Measurements from ENCODE around the gene ALK. TPM values are rescaled to one million over a fixed set of nuclear protein-coding genes. Genes with fewer than 3 reads are reported as not detected.

Gene ALK
- total RNA-seq, 1 donor from 2014 or later: not detected

DNA sequence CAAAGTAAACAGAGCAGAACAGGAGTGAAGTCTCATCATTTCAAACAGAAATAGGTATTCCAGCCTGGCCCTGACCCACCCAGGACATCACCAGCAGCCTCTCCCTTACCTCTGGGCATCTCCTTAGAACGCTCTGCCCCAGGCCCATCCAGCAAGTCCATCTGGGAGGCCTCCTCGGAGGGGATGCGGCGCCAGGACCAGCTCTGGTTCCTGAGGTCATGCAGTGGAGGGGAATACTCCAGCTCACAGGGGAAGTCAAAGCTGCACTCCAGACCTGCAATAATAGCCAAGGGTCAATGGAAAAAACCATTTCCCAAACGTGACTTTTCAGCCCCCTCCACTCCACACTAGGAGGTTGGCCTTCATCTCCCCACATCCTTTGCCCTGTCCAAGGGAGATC is 226.6 kb downstream of the ALK start:
- H3K36me3 Mint-ChIP-seq (ENCODE audit: insufficient read depth): no peaks in the 10 kb centered on the region
- no peaks in the 10 kb centered on the region for H3K27me3 Mint-ChIP-seq
- no peak for DNase-seq (ENCODE audit: low spot score, unreplicated experiment)
- no peak overlapping the region for H3K4me3 Mint-ChIP-seq (ENCODE audit: low read depth)
- no peaks in the 10 kb centered on the region for H3K4me1 Mint-ChIP-seq (ENCODE audit: low read depth)
- TF ChIP-seq, protein P1, sequence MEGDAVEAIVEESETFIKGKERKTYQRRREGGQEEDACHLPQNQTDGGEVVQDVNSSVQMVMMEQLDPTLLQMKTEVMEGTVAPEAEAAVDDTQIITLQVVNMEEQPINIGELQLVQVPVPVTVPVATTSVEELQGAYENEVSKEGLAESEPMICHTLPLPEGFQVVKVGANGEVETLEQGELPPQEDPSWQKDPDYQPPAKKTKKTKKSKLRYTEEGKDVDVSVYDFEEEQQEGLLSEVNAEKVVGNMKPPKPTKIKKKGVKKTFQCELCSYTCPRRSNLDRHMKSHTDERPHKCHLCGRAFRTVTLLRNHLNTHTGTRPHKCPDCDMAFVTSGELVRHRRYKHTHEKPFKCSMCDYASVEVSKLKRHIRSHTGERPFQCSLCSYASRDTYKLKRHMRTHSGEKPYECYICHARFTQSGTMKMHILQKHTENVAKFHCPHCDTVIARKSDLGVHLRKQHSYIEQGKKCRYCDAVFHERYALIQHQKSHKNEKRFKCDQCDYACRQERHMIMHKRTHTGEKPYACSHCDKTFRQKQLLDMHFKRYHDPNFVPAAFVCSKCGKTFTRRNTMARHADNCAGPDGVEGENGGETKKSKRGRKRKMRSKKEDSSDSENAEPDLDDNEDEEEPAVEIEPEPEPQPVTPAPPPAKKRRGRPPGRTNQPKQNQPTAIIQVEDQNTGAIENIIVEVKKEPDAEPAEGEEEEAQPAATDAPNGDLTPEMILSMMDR (IDR thresholded peaks at IDR 0.05; ENCODE audit: unreplicated experiment): no peak
- no peaks in the 10 kb centered on the region for H3K9me3 Mint-ChIP-seq (ENCODE audit: low read depth)
- H3K27ac Mint-ChIP-seq: no peak overlapping the region

DNA sequence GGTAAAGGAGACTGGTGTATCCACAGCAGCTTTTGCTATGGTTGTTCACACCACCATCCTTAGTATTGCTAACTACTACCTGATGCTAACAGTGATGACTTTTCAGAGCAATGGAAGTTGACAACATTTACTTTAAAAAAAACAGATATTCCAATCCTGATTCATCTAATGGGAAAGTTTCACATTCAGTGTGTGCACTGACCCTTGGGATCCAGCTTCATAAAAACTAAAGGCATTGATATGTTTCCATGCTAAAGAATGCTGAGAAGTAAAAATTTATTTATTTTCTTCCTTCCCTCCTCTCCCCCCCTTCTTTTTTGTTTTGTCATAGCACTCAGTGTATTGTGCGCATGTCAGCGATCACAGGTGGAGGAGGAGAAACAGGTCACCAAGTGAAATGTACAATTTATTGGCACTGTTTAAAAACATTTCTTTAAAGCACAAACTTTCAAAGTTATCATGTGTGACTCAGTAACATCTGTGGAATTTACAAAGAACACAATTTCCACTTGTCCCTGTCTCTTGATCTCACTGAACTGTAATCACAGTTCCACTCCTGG is 229.9 kb downstream of the ALK start:
- Mint-ChIP-seq H3K4me1 (ENCODE audit: low read depth) (no peaks in the 10 kb centered on the region), H3K9me3 (ENCODE audit: low read depth) (no peaks in the 10 kb centered on the region), H3K36me3 (ENCODE audit: insufficient read depth) (no peaks in the 10 kb centered on the region), H3K4me3 (ENCODE audit: low read depth) (no peak overlapping the region), H3K27me3 (no peaks in the 10 kb centered on the region), H3K27ac (no peak overlapping the region)
- DNase-seq (ENCODE audit: low spot score, unreplicated experiment): no peak
- TF ChIP-seq, protein P1 (IDR thresholded peaks at IDR 0.05; ENCODE audit: unreplicated experiment): no peak

DNA sequence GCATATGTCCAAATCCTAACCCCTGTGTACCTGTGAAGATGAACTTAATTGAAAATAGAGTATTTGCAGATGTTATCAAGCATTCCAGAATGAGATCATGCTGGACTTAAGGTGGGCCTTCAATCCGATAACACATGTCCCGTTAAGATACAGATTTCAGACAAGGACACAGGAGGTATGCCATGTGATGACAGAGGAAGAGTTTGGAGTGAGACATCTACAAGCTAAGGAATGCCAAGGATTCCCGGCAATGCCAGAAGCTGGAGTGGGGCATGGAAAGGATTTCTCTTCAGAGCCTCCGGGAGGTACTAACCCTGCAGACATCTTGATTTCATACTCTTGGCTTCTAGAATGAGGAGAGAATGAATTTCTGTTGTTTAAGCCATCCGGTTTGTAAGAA is 231.7 kb downstream of the ALK start:
- Mint-ChIP-seq H3K9me3 (ENCODE audit: low read depth) (no peaks in the 10 kb centered on the region), H3K27me3 (peaks cover 3% of the 10 kb centered on the region), H3K4me1 (ENCODE audit: low read depth) (no peaks in the 10 kb centered on the region), H3K4me3 (ENCODE audit: low read depth) (no peak overlapping the region), H3K36me3 (ENCODE audit: insufficient read depth) (no peaks in the 10 kb centered on the region), H3K27ac (no peak overlapping the region)
- no peak for DNase-seq (ENCODE audit: low spot score, unreplicated experiment)
- TF ChIP-seq, protein P1 (IDR thresholded peaks at IDR 0.05; ENCODE audit: unreplicated experiment): no peak

DNA sequence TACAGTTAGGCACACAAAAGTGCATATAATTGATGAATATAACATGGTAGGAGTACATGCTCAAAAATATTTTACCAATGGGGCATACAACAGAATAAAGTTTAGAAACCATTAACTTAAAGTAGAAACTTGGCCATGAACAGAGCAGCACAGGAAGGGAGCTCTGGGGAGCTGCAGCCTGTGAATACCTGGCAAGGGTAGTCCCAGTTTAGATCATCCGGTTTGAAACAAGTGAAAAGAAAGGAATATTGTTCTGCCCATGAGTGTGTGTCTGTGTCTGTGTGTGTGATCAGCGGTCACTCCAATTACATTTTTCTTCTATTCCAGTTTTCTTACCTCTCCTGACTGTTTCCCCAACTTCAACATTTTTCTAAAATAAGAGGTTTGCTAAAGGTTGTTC is 233.0 kb downstream of the ALK start:
- Mint-ChIP-seq H3K27ac (no peak overlapping the region), H3K27me3 (peaks cover 3% of the 10 kb centered on the region), H3K4me1 (ENCODE audit: low read depth) (no peaks in the 10 kb centered on the region), H3K9me3 (ENCODE audit: low read depth) (no peaks in the 10 kb centered on the region), H3K4me3 (ENCODE audit: low read depth) (no peak overlapping the region), H3K36me3 (ENCODE audit: insufficient read depth) (no peaks in the 10 kb centered on the region)
- TF ChIP-seq, protein P1 (IDR thresholded peaks at IDR 0.05; ENCODE audit: unreplicated experiment): no peak
- no peak for DNase-seq (ENCODE audit: low spot score, unreplicated experiment)

DNA sequence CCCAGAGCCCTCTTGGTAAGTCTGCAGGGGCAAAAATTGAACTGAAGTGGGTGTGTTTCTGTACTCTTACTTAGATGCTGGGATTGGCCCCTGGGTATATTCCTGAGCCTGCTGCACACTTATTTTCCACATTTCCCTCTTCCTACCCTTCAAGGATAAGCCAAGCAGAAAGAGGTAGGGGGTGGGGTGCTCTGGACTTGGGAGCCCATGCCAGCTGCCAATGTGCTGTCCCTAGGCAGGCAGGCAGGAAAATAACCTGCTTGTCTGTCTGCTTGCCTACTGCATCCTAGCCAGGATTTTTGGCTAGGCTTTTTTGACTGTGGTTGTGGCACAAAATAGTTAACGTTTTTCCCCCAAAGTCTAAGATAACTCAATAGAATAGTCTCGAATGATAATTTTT is 234.3 kb downstream of the ALK start:
- TF ChIP-seq, protein P1 (IDR thresholded peaks at IDR 0.05; ENCODE audit: unreplicated experiment): no peak
- no peak for DNase-seq (ENCODE audit: low spot score, unreplicated experiment)
- H3K9me3 Mint-ChIP-seq (ENCODE audit: low read depth): no peaks in the 10 kb centered on the region
- H3K4me3 Mint-ChIP-seq (ENCODE audit: low read depth): no peak overlapping the region
- no peaks in the 10 kb centered on the region for H3K4me1 Mint-ChIP-seq (ENCODE audit: low read depth)
- H3K27ac Mint-ChIP-seq: no peak overlapping the region
- no peaks in the 10 kb centered on the region for H3K36me3 Mint-ChIP-seq (ENCODE audit: insufficient read depth)
- peaks cover 3% of the 10 kb centered on the region for H3K27me3 Mint-ChIP-seq
